Bronchial epithelial cell (primary cell): ENCODE measurements around the gene TBX19. TPM values are rescaled to one million over a fixed set of nuclear protein-coding genes. Genes with fewer than 3 reads are reported as not detected.

Source experiments
- DNase-seq: peaks from one replicate; pipeline ENCODE4 v3.0.0-alpha.2; 2010; ENCODE audit warnings: low read depth
- FAIRE-seq: peaks from 2 replicates; lab custom pipeline; 2011; peaks lifted over from hg19 to GRCh38; lab: Jason Lieb, UNC
- H3K27me3 ChIP-seq: 2 replicates; pipeline ENCODE4 v1.5.1; 2011; ENCODE audit warnings: low read length; ENCODE audit not compliant: control insufficient read depth, insufficient read depth
- H3K36me3 ChIP-seq: 2 replicates; pipeline ENCODE4 v1.5.1; 2011; ENCODE audit warnings: low read length; ENCODE audit not compliant: control insufficient read depth, insufficient read depth
- H3K4me3 ChIP-seq: 2 replicates; pipeline ENCODE4 v1.5.1; 2011; ENCODE audit warnings: mild to moderate bottlenecking, low read depth, low read length, control low read depth
- total RNA-seq: library from RNA; depleted of rRNA; stranded (reverse); fragments of >200 nt; gene quantifications from 2 replicates; pipeline ENCODE4 v1.2.1, GENCODE V29; 2014
- TF ChIP-seq, protein P1 (sequence below): IDR thresholded peaks from 2 replicates; pipeline ENCODE4 v1.5.1; 2011; ENCODE audit warnings: mild to moderate bottlenecking, moderate library complexity, low read length, control low read depth, inconsistent platforms; ENCODE audit not compliant: insufficient read depth, severe bottlenecking

The TBX19 gene
- total RNA-seq, 1 donor from 2014 or later, result 0.79 TPM

- DNase-seq, result peak; percentile 24
These were observed 4.8 kb downstream of the TBX19 start for GRCh38 chr1:168285521-168285790.

GRCh38 chr1:168285971-168286927 is 5.6 kb downstream of the TBX19 start:
- DNase-seq (no peak), FAIRE-seq (no peak)
- no peak overlapping the region for H3K4me3 ChIP-seq
- TF ChIP-seq, protein P1, sequence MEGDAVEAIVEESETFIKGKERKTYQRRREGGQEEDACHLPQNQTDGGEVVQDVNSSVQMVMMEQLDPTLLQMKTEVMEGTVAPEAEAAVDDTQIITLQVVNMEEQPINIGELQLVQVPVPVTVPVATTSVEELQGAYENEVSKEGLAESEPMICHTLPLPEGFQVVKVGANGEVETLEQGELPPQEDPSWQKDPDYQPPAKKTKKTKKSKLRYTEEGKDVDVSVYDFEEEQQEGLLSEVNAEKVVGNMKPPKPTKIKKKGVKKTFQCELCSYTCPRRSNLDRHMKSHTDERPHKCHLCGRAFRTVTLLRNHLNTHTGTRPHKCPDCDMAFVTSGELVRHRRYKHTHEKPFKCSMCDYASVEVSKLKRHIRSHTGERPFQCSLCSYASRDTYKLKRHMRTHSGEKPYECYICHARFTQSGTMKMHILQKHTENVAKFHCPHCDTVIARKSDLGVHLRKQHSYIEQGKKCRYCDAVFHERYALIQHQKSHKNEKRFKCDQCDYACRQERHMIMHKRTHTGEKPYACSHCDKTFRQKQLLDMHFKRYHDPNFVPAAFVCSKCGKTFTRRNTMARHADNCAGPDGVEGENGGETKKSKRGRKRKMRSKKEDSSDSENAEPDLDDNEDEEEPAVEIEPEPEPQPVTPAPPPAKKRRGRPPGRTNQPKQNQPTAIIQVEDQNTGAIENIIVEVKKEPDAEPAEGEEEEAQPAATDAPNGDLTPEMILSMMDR, result no peak
- H3K36me3 ChIP-seq, result no peaks in the 10 kb centered on the region
- no peaks in the 10 kb centered on the region for H3K27me3 ChIP-seq

More at GRCh38 chr1:168285521-168285790, 4.8 kb downstream of the TBX19 start:
- TF ChIP-seq, protein P1, result no peak
- no peaks in the 10 kb centered on the region for H3K27me3 ChIP-seq
- H3K36me3 ChIP-seq, result no peaks in the 10 kb centered on the region
- FAIRE-seq, result no peak
- no peak overlapping the region for H3K4me3 ChIP-seq

DNA sequence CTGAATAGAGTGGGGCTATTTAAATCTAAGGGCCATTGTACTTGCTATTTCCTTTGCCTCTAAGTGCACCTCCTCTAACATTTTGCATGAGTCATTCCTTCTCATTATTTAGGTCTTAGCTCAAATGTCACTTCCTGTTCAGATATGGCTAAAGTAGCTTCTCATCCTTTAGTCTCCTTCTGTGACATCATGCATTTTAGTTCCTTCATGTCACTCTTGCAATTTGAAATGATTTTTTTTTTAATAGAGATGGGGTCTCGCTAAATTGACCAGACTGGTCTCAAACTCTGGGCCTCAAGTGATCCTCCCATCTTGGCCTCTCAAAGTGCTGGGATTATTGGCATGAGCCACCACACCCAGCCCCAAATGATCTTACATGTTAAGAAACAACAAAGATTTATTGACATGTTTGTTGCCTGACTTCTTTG is 6.6 kb downstream of the TBX19 start:
- Histone ChIP-seq H3K36me3 (no peaks in the 10 kb centered on the region), H3K4me3 (no peak overlapping the region), H3K27me3 (no peaks in the 10 kb centered on the region)
- DNase-seq, result peak; percentile 83
- TF ChIP-seq, protein P1, result no peak
- no peak for FAIRE-seq

GRCh38 chr1:168288311-168289052 is 7.8 kb downstream of the TBX19 start:
- H3K36me3 ChIP-seq, result no peaks in the 10 kb centered on the region
- TF ChIP-seq, protein P1, result no peak
- no peak overlapping the region for H3K4me3 ChIP-seq
- no peak for FAIRE-seq
- H3K27me3 ChIP-seq, result no peaks in the 10 kb centered on the region
- DNase-seq, result peak; percentile 61

- Histone ChIP-seq H3K4me3 (no peak overlapping the region), H3K36me3 (no peaks in the 10 kb centered on the region), H3K27me3 (no peaks in the 10 kb centered on the region)
- DNase-seq (no peak), FAIRE-seq (peak; percentile 50)
- TF ChIP-seq, protein P1, result no peak
These were observed 10.7 kb downstream of the TBX19 start for GRCh38 chr1:168291222-168291837.
